K562 (cell line): Measurements from ENCODE around the gene PES1. TPM values are rescaled to one million over a fixed set of nuclear protein-coding genes. Genes with fewer than 3 reads are reported as not detected.

Experiments used
- ARHGAP35 ChIP-seq: fragments of 450-650 bp; IDR thresholded peaks from 2 replicates; pipeline ENCODE4 v1.6.1; 2018; ENCODE audit not compliant: partially characterized antibody
- ATF7 ChIP-seq: fragments of 450-650 bp; IDR thresholded peaks from 2 replicates; pipeline ENCODE4 v1.7.1; 2014; ENCODE audit warnings: mild to moderate bottlenecking, moderate library complexity
- DPF2 ChIP-seq: fragments of 450-650 bp; IDR thresholded peaks from 2 replicates; pipeline ENCODE4 v1.6.1; 2016
- ERF ChIP-seq: fragments of 450-650 bp; formaldehyde crosslinking; IDR thresholded peaks from 2 replicates; pipeline ENCODE4 v1.4.0; 2020; ENCODE audit warnings: mild to moderate bottlenecking, mixed read lengths
- FUS ChIP-seq: fragments of 200-400 bp; formaldehyde crosslinking; optimal IDR thresholded peaks from 2 replicates; pipeline ENCODE3; 2017; ENCODE audit warnings: low read depth, low read length
- HDAC1 ChIP-seq, 2 experiments: fragments of 450-650 bp; IDR thresholded peaks; 2 replicates each; pipeline ENCODE4 v1.6.1; 2016 to 2017; ENCODE audit warnings: inconsistent platforms in 1 of 2, mild to moderate bottlenecking in 1 of 2, moderate library complexity in 1 of 2
- HNRNPK ChIP-seq: fragments of 200-400 bp; formaldehyde crosslinking; IDR thresholded peaks from one replicate; pipeline ENCODE4 v1.6.1; 2018; ENCODE audit warnings: mild to moderate bottlenecking, low read depth, low read length; ENCODE audit not compliant: poor library complexity, severe bottlenecking
- HNRNPL ChIP-seq: fragments of 200-400 bp; formaldehyde crosslinking; IDR thresholded peaks from 2 replicates; pipeline ENCODE4 v1.6.1; 2017; ENCODE audit warnings: low read depth, mild to moderate bottlenecking, low read length
- KDM4B ChIP-seq, 2 experiments: fragments of 450-650 bp in 1 of 2; sonication (generic) in 1 of 2; IDR thresholded peaks; 2 replicates each; pipeline ENCODE4 v1.6.1; 2016 to 2017; ENCODE audit warnings: borderline replicate concordance in 2 of 2, antibody characterized with exemption in 1 of 2, low read depth in 1 of 2, mild to moderate bottlenecking in 1 of 2
- NCOA6 ChIP-seq: fragments of 450-650 bp; IDR thresholded peaks from 2 replicates; pipeline ENCODE4 v1.6.1; 2017; ENCODE audit warnings: mild to moderate bottlenecking
- RAD21 ChIP-seq, 2 experiments: fragments of 250-450 bp in 1 of 2; fragments of 450-650 bp in 1 of 2; sonication (Bioruptor Pico) in 1 of 2; formaldehyde crosslinking in 1 of 2; IDR thresholded peaks in 1 of 2; conservative IDR thresholded peaks in 1 of 2; 2 replicates each; pipeline versions ENCODE4 v1.4.0 to v1.8.0; 2020 to 2022; ENCODE audit warnings: mild to moderate bottlenecking in 2 of 2, moderate library complexity in 1 of 2
- SMAD3 ChIP-seq: fragments of 450-650 bp; formaldehyde crosslinking; conservative IDR thresholded peaks from 2 replicates; pipeline ENCODE4 v1.4.0; 2020; ENCODE audit warnings: mild to moderate bottlenecking
- TARDBP ChIP-seq: fragments of 450-650 bp; IDR thresholded peaks from 2 replicates; pipeline ENCODE4 v1.6.1; 2016
- TGIF2 ChIP-seq: sonication (generic); formaldehyde crosslinking; IDR thresholded peaks from 2 replicates; pipeline ENCODE4 v1.8.1; 2022; ENCODE audit warnings: mild to moderate bottlenecking, missing genetic modification reagents, moderate library complexity
- ZFP36 ChIP-seq: fragments of 150-350 bp; IDR thresholded peaks from 2 replicates; pipeline ENCODE4 v1.6.1; 2018; ENCODE audit warnings: low read length, low read depth; ENCODE audit not compliant: partially characterized antibody
- polyA plus RNA-seq, 8 experiments: library from polyadenylated mRNA; depleted of rRNA in 4 of 8; stranded (reverse) in 5 of 8; unstranded in 3 of 8; fragments of >200 nt; fragmentation: Nextera tagmentation in 2 of 8; fragmentation: Illumina TruSeq in 1 of 8; extraction: Ambion mirVana in 2 of 8; extraction: Trizol in 1 of 8; gene quantifications; 2 replicates each; pipeline versions ENCODE4 v1.2.1 to v1.2.3, GENCODE V29; 2011 to 2014; ENCODE audit warnings: inconsistent platforms in 1 of 8, missing spikeins in 1 of 8
- total RNA-seq, 7 experiments: library from RNA; depleted of rRNA in 6 of 7; stranded (reverse); fragments of >200 nt in 6 of 7; fragmentation: Illumina TruSeq in 2 of 7; extraction: Trizol in 2 of 7; gene quantifications; 2 replicates each; pipeline versions ENCODE4 v1.2.1 to v1.2.3, GENCODE V29; 2011 to 2021; ENCODE audit warnings: low replicate concordance in 1 of 7
- TF ChIP-seq, protein P1 (sequence below), 3 experiments: fragments of 200-800 bp in 1 of 3; sonication (Bioruptor generic) in 1 of 3; sonication (generic) in 1 of 3; formaldehyde crosslinking in 1 of 3; IDR thresholded peaks; 2 replicates each; pipeline versions ENCODE4 v1.6.1 to v1.8.0; 2016 to 2022; ENCODE audit warnings: mild to moderate bottlenecking in 2 of 3, missing compliant biosample characterization in 2 of 3, missing genetic modification characterization in 2 of 3, missing genetic modification reagents in 1 of 3
- TF ChIP-seq, protein P2 (sequence below): fragments of 450-650 bp; formaldehyde crosslinking; IDR thresholded peaks from 2 replicates; pipeline ENCODE4 v1.4.0; 2022; ENCODE audit warnings: mild to moderate bottlenecking, moderate library complexity
- TF ChIP-seq, protein P3 (sequence below): fragments of 450-650 bp; formaldehyde crosslinking; IDR thresholded peaks from 2 replicates; pipeline ENCODE4 v1.4.0; 2020; ENCODE audit warnings: mild to moderate bottlenecking
- TF ChIP-seq, protein P4 (sequence below): sonication (generic); formaldehyde crosslinking; IDR thresholded peaks from 2 replicates; pipeline ENCODE4 v1.9.0; 2022; ENCODE audit warnings: mild to moderate bottlenecking, missing genetic modification reagents
- TF ChIP-seq, protein P5 (sequence below): fragments of 450-650 bp; IDR thresholded peaks from 2 replicates; pipeline ENCODE4 v1.6.1; 2018; ENCODE audit warnings: mild to moderate bottlenecking, low read depth; ENCODE audit not compliant: partially characterized antibody

PES1 gene
- total and polyA plus RNA-seq, 9 of the 15 experiments (the other 6 are each of a cell fraction or from before 2014, with no cell fraction given): 6.5 to 158 (median 94.3) TPM

DNA sequence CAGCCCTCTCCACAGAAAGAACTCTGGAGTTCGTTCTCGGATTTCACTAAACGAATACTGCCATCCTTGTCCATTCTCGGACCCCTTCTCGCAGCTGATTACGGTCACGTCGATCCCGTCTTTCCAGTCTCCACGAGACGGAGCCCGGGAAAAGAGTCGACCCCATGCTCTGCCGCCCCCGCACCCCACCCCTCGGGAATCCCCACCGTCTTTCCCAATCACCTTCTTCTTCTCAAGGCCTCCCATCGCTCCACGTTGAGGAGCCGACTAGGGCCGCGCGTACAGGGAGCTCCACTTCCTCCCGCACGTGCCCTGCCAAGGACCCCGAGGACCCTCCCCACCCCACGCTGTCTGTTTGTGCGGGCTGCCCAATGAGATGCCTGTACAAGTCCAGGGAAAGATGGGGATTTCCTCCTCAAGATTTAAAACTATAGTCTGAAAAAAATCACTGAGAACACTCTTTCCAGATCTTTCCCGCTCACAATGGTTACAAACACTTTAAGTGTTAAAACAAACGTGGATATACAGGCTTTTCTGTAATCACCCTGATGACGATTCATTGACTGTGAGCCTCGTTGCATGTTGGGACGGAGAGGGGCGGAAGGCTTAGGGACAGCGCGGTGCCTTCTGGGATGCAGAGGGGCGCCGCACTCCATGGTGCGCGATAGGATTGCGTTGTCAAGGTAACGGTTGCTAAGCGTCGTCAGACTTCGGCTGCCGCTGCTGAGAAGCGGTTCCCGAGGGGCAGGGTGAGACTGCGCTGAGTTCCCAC is at the start of gene PES1 (continued):
- TF ChIP-seq, protein P1, sequence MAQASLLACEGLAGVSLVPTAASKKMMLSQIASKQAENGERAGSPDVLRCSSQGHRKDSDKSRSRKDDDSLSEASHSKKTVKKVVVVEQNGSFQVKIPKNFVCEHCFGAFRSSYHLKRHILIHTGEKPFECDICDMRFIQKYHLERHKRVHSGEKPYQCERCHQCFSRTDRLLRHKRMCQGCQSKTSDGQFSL (CRISPR knock-in tag; IDR thresholded peaks at IDR 0.05): no peak
- TF ChIP-seq, protein P1 (tag; IDR thresholded peaks at IDR 0.05): no peak
- TF ChIP-seq, protein P2, sequence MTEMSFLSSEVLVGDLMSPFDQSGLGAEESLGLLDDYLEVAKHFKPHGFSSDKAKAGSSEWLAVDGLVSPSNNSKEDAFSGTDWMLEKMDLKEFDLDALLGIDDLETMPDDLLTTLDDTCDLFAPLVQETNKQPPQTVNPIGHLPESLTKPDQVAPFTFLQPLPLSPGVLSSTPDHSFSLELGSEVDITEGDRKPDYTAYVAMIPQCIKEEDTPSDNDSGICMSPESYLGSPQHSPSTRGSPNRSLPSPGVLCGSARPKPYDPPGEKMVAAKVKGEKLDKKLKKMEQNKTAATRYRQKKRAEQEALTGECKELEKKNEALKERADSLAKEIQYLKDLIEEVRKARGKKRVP (CRISPR knock-in tag): no peak
- no peak for TF ChIP-seq TGIF2 (CRISPR knock-in tag)
- TF ChIP-seq ZFP36: no peak
- TF ChIP-seq ATF7: peak; percentile 95
- no peak for TF ChIP-seq FUS
- no peak for TF ChIP-seq TARDBP
- TF ChIP-seq HNRNPL: no peak
- no peak; the same call in 1 of the 2 replicates for TF ChIP-seq DPF2
- TF ChIP-seq, protein P3, sequence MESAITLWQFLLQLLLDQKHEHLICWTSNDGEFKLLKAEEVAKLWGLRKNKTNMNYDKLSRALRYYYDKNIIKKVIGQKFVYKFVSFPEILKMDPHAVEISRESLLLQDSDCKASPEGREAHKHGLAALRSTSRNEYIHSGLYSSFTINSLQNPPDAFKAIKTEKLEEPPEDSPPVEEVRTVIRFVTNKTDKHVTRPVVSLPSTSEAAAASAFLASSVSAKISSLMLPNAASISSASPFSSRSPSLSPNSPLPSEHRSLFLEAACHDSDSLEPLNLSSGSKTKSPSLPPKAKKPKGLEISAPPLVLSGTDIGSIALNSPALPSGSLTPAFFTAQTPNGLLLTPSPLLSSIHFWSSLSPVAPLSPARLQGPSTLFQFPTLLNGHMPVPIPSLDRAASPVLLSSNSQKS (CRISPR knock-in tag): no peak
- TF ChIP-seq RAD21 (CRISPR knock-in tag; conservative IDR thresholded peaks at IDR 0.05 in 1 of 2, IDR thresholded peaks at IDR 0.05 in 1 of 2): no peak
- no peak for TF ChIP-seq KDM4B (IDR thresholded peaks at IDR 0.05; ENCODE audit: borderline replicate concordance in 2 of 2, low read depth in 1 of 2)
- TF ChIP-seq SMAD3: no peak
- TF ChIP-seq, protein P4, sequence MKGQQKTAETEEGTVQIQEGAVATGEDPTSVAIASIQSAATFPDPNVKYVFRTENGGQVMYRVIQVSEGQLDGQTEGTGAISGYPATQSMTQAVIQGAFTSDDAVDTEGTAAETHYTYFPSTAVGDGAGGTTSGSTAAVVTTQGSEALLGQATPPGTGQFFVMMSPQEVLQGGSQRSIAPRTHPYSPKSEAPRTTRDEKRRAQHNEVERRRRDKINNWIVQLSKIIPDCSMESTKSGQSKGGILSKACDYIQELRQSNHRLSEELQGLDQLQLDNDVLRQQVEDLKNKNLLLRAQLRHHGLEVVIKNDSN (CRISPR knock-in tag): peak; percentile 84
- TF ChIP-seq ERF: no peak
- no peak for TF ChIP-seq NCOA6
- no peak for TF ChIP-seq HNRNPK
- peak in 1 of 2 experiments; percentile 90; a peak in 2 of 4 replicates for TF ChIP-seq HDAC1 (IDR thresholded peaks at IDR 0.05)
- TF ChIP-seq, protein P5, sequence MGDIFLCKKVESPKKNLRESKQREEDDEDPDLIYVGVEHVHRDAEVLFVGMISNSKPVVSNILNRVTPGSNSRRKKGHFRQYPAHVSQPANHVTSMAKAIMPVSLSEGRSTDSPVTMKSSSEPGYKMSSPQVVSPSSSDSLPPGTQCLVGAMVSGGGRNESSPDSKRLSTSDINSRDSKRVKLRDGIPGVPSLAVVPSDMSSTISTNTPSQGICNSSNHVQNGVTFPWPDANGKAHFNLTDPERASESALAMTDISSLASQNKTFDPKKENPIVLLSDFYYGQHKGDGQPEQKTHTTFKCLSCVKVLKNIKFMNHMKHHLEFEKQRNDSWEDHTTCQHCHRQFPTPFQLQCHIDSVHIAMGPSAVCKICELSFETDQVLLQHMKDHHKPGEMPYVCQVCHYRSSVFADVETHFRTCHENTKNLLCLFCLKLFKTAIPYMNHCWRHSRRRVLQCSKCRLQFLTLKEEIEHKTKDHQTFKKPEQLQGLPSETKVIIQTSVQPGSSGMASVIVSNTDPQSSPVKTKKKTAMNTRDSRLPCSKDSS: no peak
- TF ChIP-seq ARHGAP35: no peak
